ENCODE results near the gene ZNF785.

- peak; percentile 78 for TF ChIP-seq POLR2AphosphoS5 (IDR thresholded peaks at IDR 0.05; ENCODE audit: low read depth)
- TF ChIP-seq, protein P1, sequence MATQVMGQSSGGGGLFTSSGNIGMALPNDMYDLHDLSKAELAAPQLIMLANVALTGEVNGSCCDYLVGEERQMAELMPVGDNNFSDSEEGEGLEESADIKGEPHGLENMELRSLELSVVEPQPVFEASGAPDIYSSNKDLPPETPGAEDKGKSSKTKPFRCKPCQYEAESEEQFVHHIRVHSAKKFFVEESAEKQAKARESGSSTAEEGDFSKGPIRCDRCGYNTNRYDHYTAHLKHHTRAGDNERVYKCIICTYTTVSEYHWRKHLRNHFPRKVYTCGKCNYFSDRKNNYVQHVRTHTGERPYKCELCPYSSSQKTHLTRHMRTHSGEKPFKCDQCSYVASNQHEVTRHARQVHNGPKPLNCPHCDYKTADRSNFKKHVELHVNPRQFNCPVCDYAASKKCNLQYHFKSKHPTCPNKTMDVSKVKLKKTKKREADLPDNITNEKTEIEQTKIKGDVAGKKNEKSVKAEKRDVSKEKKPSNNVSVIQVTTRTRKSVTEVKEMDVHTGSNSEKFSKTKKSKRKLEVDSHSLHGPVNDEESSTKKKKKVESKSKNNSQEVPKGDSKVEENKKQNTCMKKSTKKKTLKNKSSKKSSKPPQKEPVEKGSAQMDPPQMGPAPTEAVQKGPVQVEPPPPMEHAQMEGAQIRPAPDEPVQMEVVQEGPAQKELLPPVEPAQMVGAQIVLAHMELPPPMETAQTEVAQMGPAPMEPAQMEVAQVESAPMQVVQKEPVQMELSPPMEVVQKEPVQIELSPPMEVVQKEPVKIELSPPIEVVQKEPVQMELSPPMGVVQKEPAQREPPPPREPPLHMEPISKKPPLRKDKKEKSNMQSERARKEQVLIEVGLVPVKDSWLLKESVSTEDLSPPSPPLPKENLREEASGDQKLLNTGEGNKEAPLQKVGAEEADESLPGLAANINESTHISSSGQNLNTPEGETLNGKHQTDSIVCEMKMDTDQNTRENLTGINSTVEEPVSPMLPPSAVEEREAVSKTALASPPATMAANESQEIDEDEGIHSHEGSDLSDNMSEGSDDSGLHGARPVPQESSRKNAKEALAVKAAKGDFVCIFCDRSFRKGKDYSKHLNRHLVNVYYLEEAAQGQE (IDR thresholded peaks at IDR 0.05; ENCODE audit: unreplicated experiment) = no peak
- TF ChIP-seq CTCF (conservative IDR thresholded peaks at IDR 0.05; ENCODE audit: low read depth in 2 of 2) = no peak
- no peak for TF ChIP-seq JUNB (IDR thresholded peaks at IDR 0.05; ENCODE audit: unreplicated experiment)
- no peak for TF ChIP-seq STAT1 (IDR thresholded peaks at IDR 0.05; ENCODE audit: unreplicated experiment)
- TF ChIP-seq EZH2 (IDR thresholded peaks at IDR 0.05; ENCODE audit: low read depth, unreplicated experiment) = no peak
- TF ChIP-seq EZH2phosphoT487 (IDR thresholded peaks at IDR 0.05; ENCODE audit: unreplicated experiment) = no peak
- 0 out of 2 replicates have a peak, but pooled peaks have one; percentile 56 for TF ChIP-seq CREB1 (CRISPR knock-in tag; IDR thresholded peaks at IDR 0.05; ENCODE audit: low read depth)
- TF ChIP-seq NANOG (IDR thresholded peaks at IDR 0.05; ENCODE audit: borderline replicate concordance) = no peak
- no peak for TF ChIP-seq ZNF462 (CRISPR knock-in tag; IDR thresholded peaks at IDR 0.05)
- TF ChIP-seq, protein P2, sequence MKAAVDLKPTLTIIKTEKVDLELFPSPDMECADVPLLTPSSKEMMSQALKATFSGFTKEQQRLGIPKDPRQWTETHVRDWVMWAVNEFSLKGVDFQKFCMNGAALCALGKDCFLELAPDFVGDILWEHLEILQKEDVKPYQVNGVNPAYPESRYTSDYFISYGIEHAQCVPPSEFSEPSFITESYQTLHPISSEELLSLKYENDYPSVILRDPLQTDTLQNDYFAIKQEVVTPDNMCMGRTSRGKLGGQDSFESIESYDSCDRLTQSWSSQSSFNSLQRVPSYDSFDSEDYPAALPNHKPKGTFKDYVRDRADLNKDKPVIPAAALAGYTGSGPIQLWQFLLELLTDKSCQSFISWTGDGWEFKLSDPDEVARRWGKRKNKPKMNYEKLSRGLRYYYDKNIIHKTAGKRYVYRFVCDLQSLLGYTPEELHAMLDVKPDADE (IDR thresholded peaks at IDR 0.05) = peak; percentile 93
- no peak for TF ChIP-seq ZNF331 (CRISPR knock-in tag; IDR thresholded peaks at IDR 0.05; ENCODE audit: low read depth)
Observed at GRCh38 chr16:30557957-30558788, 27.3 kb downstream of the ZNF785 start, which contains the start of gene ZNF764.
